ENCODE data around the gene TBC1D30.
"Not testable (repeated sequence)": the region's sequence is repeated elsewhere in the genome, so short reads cannot be mapped to it uniquely, and the experiment has no call there.

The TBC1D30 gene, protein sequence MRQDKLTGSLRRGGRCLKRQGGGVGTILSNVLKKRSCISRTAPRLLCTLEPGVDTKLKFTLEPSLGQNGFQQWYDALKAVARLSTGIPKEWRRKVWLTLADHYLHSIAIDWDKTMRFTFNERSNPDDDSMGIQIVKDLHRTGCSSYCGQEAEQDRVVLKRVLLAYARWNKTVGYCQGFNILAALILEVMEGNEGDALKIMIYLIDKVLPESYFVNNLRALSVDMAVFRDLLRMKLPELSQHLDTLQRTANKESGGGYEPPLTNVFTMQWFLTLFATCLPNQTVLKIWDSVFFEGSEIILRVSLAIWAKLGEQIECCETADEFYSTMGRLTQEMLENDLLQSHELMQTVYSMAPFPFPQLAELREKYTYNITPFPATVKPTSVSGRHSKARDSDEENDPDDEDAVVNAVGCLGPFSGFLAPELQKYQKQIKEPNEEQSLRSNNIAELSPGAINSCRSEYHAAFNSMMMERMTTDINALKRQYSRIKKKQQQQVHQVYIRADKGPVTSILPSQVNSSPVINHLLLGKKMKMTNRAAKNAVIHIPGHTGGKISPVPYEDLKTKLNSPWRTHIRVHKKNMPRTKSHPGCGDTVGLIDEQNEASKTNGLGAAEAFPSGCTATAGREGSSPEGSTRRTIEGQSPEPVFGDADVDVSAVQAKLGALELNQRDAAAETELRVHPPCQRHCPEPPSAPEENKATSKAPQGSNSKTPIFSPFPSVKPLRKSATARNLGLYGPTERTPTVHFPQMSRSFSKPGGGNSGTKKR

DNA sequence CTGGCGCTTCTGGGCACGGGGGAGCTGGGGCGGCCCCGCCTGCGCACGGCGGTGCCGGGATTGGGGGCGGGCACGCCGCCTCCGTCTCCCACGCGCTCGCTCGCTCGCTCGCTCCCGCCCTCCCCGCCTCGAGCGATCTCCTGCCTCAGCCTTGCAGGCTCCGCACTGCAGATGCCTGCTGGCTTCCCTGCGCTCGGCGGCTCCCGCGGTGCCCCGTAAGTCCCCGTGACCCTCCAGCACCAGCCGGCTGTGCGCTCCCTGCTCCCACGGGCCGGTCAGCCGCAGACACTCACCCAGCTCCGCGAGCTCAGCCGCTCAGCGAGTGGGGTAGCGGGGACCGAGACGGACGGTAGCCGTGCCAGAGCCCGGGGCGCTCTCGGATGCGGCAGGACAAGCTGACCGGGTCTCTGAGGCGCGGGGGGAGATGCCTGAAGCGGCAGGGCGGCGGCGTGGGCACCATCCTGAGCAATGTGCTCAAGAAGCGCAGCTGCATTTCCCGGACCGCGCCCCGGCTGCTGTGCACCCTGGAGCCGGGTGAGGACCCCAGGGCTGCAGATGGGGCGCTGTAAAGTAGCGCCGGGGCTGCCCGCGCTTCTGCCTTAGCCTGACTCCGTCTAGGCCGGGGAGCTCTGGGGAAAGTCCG lies at the start of gene TBC1D30:
TBC1D30 (plus strand) TSS at position 148 of the 643 bp plus-strand sequence; CDS start at position 381, 233 bp downstream.
- DNase-seq: peak in 37 of 56 donors; percentile 7 to 75 (median 41)

DNA sequence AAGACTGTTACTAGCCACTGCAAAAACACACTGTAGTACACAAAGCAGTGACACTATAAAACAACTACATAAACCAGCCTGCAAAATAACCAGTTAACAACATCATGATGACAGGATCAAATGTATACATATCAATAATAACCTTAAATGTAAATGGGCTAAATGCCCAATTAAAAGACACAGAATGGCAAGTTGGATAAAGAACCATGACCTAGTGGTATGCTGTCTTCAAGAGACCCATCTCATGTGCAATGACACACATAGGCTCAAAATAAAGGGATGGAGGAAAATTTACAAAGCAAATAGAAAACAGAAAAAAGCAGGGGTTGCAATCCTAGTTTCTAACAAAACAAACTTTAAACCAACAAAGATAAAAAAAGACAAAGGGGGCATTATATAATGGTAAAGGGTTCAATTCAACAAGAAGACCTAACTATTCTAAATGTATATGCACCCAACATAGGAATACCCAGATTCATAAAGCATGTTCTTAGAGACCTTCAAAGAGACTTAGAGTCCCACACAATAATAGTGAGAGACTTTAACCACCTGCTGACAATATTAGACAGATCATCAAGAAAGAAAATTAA lies 49.2 kb upstream of the TBC1D30 start:
- not testable (repeated sequence) for DNase-seq

DNA sequence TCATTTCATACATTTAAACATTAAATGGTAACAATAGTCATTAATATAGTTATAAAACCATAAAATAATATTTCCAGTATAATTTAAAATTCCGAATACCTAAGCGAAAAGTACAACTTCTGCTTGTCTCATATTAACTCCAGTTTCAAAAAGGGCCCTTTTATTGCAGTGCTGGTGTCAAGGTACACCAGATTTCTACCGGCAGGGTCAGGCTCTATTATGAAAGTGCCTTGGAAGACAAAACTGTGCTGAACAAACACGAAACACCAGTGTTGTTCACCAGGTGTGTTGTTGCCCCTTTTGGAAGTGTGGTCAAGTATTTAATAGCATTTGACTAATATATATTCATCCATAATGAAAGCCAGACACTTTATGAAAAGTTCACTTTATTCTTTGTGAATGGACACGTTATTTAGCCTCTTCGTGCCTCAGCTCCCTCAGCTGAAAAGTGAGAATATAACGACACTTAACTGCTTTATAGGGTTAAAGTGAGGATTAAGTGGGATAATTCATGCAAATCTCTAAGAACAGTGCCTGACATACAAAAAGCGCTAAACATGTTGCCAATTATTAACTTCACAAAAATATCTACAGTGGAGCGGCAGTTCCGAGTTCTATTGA lies 45.0 kb upstream of the TBC1D30 start:
- DNase-seq: no peak

DNA sequence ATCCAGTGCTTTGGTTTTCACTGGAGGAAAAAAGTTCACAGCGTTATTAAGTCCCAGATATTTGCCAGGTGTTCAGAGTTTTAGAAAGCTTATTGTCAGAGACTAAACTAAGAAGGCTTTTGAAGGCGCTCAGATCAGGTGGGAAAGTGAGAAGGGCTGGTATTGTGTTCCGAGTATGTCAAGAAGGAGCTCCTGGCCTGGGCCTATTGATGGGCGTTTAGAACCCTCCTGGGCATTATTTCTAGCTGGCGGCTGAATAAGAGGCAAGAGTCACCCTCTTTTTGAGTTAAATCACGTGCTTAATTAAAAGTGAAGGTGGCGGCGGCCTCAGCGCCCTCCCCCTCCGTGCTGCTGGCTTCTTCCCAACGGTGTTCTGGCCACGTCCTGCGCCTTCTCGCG lies 44.3 kb upstream of the TBC1D30 start:
- no peak for DNase-seq

DNA sequence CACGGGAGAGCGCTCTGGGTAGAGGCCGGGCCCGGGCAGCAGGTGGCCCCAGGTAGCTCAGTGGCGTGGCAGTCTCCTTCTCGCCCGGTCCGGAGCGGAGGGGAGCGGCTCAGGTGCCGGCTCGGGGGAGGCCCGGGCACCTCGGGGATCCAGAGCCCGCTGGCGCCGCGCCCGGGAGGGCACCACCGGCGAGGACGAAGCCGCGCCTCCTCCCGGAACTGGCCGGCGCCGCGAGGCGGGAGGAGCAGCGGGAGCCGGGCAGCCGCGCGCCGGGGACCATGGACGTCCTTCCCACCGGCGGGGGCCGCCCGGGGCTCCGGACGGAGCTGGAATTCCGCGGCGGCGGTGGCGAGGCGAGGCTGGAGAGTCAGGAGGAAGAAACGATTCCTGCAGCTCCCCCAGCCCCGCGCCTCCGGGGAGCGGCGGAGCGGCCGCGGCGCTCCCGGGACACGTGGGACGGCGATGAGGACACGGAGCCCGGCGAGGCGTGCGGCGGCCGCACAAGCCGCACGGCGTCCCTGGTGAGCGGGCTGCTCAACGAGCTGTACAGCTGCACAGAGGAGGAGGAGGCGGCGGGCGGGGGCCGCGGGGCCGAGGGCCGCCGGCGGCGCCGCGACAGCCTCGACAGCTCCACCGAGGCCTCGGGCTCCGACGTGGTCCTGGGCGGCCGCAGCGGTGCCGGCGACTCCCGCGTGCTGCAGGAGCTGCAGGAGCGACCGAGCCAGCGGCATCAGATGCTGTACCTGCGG lies 43.7 kb upstream of the TBC1D30 start:
- peak in 10 of 56 donors; percentile 1 to 38 (median 12) for DNase-seq

DNA sequence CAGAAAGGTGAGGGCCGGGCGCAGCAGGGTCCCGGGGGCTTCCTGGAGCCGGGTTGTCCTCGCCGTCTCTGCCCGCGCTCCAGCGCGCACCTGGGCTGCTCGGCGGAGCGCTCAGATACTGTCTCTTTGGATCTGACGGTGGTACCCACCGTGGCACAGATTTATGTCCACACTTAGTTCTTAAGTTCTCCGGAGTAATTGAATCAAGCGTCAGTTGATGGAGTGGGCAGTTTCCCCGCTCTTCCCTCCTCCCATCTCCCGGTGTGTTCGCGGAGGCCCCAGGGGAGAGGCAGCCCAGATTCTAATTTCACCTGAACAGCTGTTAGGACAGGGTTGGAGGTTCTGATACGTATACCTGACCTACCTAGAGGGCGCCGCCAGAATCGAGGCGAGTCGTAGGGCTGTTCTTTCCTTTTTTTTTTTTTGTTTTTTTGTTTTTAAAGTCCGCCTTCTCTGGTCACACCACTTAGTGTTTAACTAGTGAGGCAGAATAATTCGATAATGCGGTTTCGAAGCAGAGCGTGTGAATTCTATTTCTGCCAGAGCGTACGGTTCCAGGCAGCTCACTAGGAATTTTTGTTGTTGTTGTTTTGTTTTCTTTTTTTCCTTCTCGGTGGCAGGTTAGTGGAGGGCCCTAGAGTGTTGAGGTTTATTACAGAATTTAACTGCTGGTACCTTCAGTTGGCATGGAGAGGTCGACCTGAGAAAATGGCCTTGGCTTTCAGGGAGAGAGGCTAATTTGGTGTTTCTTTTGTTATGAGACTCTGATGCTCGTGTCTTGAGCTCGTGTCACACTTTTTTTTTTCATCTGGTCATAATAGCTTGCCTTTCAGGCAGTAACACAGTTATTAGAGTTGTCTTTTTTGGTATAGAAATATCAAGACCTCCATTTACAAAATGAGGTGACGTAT lies 42.9 kb upstream of the TBC1D30 start:
- no peak for DNase-seq

DNA sequence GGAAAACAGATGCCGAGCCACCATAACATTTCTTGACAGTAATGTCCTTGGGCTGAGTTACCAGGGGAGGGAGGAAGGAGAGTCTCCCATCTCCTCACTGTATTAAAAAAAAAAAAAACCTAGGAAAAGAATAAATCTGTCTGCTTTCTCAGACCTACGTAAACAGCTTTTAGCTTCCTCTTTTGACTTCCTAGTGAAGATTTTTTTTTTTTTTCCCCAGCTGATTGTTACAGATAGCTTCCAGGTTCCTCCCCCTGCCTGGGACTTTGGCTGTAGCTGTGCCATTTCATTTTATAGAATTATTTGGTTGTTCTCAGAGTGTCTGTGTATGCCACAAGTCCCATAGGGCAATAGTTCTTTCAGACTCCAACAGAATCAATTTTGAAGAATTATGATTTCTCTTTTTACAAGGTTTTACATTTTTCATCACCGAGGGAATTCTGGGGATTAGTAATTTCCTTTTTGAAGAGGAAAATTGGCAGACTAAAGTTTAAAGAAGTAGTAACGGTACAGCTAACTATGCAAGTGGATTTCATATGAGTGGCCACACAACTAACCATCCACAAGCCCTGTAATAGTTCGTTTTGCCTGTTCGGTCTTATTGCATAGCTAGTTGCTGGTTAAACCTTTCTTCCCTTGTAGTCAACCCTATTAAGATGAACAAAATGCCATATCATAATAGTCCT lies 42.1 kb upstream of the TBC1D30 start:
- DNase-seq: no peak

DNA sequence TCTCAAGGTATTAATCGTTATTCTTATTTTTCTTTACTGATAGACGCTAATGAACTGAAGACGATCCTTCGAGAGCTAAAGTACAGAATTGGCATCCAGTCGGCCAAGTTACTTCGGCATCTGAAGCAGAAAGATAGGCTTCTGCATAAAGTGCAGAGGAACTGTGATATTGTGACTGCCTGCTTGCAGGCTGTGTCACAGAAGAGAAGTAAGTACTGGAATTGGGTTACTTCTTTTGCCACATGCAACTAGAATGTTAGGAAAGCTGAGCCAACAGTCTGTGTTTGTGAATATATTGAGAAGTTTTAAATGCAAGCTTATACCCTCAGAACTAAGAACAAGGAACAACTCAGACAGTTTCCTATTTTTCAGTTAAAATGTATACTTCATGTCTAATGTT lies 38.6 kb upstream of the TBC1D30 start:
- DNase-seq: no peak

DNA sequence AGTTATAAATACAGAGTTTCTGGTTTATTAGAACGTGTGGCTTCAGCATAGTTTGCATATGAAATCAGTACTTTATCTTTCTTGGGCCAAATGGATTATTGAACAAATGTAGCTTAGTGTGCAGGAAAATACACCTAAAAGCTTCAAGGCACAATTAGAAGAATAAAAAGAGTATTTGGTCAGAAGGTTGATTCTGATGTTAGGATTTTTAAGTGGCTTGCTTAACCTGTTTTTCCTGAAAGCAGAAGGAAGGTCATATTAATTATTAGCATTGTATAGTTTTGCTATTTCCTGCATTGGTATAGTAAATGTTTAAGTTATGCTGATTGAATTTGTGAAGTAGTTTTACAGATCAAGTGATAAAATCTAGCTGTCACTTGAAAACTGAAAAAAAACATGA lies 34.3 kb upstream of the TBC1D30 start:
- DNase-seq: no peak

DNA sequence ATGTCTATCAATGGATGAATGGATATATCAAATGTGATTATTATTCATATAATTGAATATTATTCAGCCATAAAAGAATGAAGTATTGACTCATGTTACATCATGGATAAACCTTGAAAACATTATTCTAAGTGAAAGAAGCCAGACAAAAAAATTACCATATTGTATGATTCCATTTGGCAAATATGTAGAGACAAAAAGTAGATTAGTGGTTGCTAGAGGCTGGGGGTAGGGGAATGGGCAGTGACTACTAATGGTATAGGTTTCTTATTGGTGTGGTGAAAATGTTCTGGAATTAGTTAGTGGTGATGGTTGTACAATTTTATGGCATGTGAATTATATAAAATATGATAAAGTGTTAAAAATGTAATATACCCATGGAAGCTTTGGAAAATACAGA lies 33.4 kb upstream of the TBC1D30 start:
- DNase-seq: no peak

DNA sequence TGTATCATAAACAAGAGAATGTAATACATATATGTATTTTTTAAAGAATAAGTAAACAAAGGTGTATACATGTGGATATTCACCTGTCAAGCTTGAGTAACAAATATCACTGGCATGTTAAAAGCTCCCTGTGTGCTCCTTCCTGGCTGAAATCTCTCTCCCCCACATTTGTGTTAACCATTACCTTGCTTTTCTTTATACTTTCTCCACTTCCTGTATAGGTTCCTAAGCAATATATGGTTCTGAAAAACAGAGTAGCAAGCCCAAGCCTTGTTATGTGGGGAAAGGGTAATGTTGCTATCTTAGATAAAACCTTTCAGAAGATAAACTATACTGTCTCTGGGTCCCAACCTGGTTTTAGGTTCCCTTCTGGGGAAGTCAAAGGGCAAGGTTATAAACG lies 32.3 kb upstream of the TBC1D30 start:
- no peak for DNase-seq

DNA sequence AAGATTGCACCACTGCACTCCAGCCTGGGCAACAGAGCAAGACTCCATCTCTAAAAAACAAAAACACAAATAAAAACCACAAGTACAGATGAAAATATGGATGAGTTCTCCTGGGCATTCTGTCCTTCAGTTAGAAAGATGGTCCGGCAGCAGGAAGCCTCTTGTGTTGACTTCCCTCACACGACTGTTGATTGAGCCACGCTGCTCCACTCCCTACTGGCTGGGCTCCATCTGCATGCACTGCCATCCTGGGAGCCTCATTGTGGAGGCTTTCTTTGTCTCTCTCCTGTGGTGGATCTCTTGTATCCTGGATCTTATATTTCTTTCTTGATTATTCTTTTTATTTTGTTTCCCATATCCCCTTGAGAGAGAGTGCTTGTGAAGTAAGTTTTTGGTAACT lies 30.8 kb upstream of the TBC1D30 start:
- DNase-seq: no peak

DNA sequence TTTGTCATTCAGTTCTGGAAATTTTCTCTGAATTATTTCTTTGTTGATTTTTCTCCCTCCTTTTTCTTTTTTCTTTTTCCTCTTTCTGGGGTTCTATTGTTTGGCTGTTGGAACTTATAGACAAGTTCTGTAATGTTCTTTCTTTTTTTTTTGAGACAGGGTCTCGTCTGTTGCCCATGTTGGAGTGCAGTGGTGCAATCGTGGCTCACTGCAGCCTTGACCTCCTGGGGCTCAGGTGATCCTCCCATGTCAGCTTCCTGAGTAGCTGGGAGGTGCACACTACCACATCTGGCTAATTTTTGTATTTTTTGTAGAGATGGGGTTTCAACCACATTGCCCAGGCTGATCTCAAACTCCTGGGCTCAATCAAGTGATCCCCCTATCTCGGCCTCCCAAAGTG lies 30.1 kb upstream of the TBC1D30 start:
- DNase-seq: no peak

DNA sequence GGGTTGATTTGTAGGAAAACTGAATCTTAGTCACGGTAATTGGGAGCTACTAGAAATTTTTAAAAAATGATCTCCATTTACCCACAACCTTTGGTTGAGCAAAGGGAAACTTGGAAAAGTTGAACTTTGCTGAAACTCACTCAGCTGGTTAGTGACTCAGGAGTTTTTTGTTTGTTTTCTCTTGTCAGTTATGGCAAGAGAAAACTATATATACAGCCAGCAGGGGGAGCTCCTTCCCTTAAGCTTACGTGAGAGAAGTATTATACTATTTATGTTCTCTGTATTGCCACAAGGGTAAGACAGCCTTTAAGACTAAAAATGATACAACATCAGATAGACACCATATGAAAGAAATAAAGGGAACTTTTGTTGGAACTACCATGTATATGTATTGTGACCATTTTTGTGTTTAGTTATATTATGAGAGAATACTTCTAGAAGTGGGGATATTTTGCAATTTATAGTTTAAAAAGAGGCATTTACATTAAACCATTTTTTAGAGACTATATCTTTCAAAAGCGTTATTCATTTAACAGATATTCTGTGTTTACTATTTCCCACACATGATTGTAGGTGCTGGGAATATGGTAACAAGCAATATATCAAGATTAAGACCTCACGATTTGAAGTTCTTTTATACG lies 28.1 kb upstream of the TBC1D30 start:
- DNase-seq: peak in 16 of 56 donors; percentile 7 to 65 (median 20)

DNA sequence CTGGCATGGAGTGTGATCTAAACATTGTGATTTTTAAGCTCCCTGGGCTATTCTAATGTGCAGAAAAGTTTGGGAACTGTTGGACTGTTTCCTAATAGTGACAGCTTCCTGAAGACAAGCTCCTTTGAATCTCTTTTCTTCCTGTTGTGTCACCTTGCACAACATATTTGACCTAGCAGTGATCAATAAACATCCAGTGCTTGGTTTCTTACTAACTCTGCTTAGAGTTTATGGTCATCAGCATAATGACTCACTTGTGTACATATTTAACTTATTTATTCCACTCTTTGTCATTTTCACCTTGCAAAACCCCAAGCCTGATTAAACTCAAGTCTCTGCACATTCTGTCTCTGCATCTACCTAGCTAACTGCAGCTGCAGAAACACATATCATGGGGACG lies 27.3 kb upstream of the TBC1D30 start:
- DNase-seq: no peak

DNA sequence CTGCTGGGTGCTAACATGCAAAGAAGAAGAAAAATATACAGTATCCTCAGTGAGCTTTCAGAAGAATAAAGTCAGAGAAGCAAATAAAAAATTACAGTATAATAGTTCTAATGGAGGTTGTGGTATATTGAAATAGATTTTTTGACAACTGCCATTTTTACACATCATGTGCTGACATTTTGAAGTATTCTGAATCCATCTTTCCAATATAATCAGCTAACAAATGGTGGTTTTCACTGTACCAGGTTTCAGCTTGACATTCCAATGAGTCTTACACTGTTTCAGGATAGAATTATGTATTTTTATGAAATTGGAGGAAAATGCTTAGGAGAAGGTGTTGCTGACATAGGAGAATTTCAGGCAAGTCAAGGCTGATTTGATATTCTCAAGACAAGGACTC lies 26.3 kb upstream of the TBC1D30 start:
- DNase-seq: no peak

DNA sequence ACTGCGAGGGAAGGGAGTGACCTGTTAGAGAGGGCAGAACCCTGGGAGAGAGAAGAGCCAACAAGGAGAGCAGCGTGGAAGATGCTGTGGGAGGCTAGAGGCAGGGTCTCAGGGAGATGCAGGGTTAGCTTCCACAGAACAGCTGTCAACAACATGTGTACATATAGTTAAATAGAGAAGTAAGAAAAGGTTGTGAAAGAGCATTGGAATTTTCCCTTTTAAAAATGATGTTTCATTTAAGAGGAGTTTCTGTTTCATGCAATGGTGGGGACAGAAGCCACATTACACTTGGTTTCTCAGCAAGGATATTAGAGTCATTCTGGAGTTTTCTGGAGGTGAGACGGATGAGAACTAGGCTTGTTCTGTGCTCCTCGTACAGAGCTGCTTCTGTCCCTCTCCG lies 23.8 kb upstream of the TBC1D30 start:
- DNase-seq: no peak

DNA sequence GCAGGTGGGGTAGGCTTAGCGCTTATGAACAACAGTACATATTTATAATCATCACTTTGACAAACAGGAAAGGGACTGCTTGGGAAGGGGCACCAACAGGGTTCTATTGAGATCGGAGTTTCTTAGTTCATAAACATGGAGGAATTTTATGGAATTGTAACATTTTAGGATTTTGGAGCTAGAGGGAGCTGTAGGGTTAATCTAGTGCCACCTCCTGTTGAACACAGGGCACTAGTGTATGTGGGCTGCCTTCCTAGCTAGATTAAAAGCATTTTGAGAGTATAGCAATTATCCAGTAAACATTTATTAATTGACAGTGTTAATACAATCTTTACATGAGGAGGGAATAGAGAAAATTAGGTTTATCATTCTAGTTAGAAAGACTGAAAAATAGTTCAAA lies 23.1 kb upstream of the TBC1D30 start:
- DNase-seq: no peak

Measured in nucleus accumbens (tissue), 56 donors.